GM12864 (cell line): Measurements from ENCODE around the gene OPA3.

Experiments used
- DNase-seq: peaks from one replicate; pipeline ENCODE4 v3.0.0-alpha.2; 2011; ENCODE audit warnings: low read depth
- H3K4me3 ChIP-seq: 2 replicates; pipeline ENCODE4 v1.5.1; 2011; ENCODE audit warnings: mild to moderate bottlenecking, low read depth, low read length, control low read depth
- TF ChIP-seq, protein P1 (sequence below): IDR thresholded peaks from 2 replicates; pipeline ENCODE4 v1.5.1; 2011; ENCODE audit warnings: low read depth, mild to moderate bottlenecking, moderate library complexity, low read length, control low read depth, inconsistent platforms; ENCODE audit errors: missing control alignments

The OPA3 gene

DNA sequence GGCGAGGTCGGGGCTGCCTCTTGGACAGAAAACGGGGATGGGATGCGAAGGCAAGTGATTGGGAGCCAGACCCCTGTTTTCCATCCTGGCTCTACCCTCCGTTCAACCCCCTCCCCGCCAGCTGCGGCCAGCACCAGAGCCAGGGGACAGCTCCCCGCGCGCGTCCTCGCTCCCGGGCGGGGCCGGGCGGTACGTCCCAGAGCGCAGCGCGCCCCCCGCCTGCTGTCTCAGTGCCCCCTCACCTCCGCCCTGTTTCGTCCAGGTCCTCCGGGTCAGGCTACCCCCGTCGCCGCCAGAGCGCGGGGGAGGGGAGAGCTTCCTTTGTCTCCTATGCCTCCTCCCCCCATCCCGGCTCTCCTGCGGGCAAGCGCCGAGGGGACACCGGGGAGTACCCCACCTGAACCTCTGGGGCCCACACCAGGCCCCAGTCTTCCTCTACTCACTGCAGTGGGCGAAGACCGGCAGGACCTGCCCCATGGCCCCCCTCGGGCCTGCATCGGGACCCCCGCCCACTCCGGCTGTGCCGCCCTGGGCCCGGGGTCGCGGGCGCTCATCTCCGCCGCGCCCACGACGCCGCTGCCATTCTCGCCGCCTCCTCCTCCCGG, 88.2 kb downstream of the OPA3 start:
- TF ChIP-seq, protein P1, sequence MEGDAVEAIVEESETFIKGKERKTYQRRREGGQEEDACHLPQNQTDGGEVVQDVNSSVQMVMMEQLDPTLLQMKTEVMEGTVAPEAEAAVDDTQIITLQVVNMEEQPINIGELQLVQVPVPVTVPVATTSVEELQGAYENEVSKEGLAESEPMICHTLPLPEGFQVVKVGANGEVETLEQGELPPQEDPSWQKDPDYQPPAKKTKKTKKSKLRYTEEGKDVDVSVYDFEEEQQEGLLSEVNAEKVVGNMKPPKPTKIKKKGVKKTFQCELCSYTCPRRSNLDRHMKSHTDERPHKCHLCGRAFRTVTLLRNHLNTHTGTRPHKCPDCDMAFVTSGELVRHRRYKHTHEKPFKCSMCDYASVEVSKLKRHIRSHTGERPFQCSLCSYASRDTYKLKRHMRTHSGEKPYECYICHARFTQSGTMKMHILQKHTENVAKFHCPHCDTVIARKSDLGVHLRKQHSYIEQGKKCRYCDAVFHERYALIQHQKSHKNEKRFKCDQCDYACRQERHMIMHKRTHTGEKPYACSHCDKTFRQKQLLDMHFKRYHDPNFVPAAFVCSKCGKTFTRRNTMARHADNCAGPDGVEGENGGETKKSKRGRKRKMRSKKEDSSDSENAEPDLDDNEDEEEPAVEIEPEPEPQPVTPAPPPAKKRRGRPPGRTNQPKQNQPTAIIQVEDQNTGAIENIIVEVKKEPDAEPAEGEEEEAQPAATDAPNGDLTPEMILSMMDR = no peak
- no peak for DNase-seq
- H3K4me3 ChIP-seq = peak overlapping the region; percentile 55

DNA sequence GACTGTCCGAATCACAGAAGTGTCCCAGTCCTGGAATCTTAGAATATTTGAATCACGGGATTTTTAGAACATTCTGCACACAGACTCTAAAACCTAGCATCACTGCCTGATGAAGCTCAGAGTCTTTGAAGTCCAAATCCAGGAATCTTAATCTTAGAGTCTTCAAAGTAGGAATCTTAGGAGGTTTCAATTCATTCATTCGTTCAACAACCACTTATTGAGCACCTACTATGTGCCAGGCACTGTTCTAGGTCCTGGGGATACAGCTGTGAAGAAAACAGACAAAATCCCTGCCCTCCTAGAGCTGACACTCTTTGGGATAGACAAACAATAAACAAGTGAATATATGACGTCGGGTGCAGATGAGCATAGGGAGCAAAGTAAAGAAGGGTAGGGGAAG, 89.4 kb downstream of the OPA3 start:
- no peak for DNase-seq
- TF ChIP-seq, protein P1 = no peak
- no peak overlapping the region for H3K4me3 ChIP-seq

DNA sequence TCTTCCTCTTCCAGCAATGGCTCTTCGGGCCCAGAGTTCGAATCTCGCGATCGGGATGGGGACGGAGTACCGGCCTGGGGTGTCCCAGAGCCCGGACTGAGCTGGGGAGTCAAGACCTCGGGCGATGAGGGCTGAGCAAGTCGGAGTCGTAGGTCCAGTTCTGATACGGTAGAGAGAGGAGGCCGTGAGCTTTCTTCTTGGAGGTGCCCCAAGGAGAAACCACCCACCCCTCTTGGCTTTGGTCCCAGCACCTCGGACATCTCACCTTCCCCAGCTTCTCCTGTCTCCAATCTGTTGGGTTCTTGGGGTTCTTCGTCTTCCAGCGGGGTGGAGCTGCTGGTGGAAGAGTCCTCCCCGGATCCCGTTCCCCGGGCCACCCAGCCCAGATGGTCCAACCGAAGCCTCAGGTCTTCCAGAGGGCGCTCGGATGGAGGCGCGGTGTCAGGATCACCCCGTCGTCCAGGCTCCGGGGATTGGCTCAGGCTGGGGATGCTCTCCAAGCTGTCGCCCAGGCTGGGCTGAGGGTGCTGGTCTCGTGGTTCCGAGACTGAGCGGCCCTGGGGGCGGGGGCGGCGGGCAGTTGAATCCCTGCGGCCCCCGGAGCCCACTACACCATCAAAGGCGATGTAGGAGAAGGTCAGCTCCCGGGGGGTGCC, 90.2 kb downstream of the OPA3 start:
- no peak overlapping the region for H3K4me3 ChIP-seq
- TF ChIP-seq, protein P1 = no peak
- DNase-seq = no peak

DNA sequence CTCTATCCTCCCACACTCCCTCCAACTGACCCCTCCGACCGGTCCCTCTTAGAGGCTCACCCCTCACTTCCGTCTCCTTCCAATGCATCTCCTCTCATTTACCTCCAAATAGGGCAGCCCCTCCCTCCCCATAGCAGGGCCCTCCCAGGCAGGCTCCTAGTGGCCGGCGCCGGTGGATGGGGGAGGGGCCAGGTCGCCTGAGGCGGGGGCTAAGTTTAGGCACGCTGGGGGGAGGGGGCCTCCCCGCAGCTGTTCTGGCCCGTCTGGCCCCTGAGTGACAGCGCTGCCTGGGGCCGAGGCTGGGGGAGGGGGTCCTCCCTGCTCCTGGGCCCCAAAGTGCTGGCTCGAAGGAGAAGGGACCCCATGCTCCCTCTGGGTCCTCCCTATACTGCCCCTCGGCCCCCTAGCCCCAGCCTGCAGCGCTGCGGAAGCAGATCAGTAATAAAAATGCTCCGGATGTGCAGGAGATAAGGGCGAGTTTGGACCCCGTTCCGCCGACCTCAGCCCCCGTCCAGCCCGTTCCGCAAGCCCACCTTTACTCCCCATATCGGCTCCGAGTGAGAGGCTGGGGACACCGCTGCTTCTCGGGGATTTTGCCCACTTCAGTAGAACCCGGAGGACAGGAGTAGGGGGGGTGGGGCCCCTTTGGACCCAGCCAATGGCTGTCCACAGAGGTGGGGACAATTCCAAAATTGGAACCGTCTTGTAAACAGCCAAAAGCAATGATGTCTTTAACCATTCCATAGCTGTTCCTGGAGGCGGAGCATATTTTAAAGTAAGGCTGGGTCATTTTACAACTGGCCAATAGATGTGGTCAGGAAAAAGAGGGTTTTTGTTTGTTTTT, 91.8 kb downstream of the OPA3 start:
- no peak for DNase-seq
- H3K4me3 ChIP-seq = peak overlapping the region; percentile 66
- TF ChIP-seq, protein P1 = no peak

DNA sequence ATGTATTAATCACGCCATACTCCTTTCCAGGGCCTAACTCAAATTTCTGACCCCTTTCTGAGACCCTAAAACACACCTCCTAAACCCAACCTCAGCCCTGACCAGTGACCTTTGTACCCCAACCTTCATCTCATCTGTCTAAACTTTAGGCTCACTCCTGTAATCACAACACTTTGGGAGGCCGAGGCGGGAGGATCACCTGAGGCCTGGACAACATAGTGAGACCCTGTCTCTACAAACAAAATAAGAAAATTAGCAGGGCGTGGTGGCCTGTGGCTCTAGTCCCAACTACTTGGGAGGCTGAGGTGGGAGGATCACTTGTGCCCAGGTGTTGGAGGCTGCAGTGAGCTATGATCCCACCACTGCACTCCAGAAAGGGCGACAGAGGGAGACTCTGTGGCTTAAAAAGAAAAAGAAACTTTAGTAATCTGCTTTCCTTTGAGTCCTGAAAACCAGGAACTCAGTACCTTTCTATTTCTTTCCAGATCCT, 92.4 kb downstream of the OPA3 start:
- TF ChIP-seq, protein P1 = no peak
- H3K4me3 ChIP-seq = peak overlapping the region; percentile 66
- no peak for DNase-seq

DNA sequence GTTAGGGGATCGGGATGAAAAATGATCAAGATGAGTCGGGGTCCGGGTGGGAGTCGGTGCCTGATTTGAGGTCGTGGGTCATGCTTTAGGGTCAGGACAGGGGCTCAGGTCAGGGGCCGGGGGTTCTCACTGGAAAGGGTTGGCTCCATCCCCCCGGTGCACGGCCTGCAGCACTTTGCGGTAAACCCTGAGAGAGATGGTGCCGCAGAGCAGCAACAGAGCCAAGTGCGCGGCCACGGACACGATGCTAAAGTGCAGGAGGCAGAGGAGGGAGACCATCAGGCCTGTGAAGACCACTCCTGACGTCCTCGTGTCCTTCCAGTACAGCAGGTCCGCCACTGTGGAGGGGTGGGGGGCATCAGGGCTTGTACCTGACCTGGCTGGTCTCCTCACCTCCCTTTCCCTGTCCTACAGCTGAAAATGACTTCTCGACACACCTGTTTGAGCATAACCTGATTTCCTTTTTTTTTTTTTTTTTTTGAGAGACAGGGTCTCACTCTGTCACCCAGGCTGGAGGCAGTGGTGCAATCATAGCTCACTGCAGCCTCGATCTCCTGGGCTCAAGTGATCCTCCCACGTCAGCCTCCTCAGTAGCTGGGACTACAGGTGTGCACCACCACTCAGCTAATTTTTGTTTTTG, 95.3 kb downstream of the OPA3 start:
- no peak overlapping the region for H3K4me3 ChIP-seq
- TF ChIP-seq, protein P1 = no peak
- DNase-seq = no peak
